Measurements from ENCODE around the gene RCSD1.

The RCSD1 gene

GRCh38 chr1:167643441-167643840 lies 13.4 kb downstream of the RCSD1 start:
- DNase-seq, result no peak

DNA sequence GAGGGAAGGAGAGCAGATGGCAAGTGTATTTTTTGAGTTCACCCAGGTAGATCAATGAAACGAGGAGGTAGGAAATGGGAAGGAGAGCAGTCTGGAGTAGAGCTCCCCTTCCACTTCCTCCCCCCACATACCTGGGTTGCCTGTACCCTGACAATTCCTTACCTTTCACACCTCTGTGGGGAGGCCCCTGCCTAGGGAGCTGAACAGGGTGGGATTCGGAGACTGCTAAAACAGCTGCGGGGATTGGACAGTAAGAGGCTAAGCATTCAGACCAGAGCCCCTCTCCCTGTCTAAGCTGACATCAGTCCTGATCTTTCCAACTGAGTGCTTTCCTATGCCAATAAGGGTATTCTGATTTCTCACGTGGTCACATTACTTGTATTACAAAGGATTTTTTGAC lies 14.5 kb downstream of the RCSD1 start:
- DNase-seq, result no peak

GRCh38 chr1:167645140-167645541 lies 15.1 kb downstream of the RCSD1 start:
- no peak for DNase-seq

DNA sequence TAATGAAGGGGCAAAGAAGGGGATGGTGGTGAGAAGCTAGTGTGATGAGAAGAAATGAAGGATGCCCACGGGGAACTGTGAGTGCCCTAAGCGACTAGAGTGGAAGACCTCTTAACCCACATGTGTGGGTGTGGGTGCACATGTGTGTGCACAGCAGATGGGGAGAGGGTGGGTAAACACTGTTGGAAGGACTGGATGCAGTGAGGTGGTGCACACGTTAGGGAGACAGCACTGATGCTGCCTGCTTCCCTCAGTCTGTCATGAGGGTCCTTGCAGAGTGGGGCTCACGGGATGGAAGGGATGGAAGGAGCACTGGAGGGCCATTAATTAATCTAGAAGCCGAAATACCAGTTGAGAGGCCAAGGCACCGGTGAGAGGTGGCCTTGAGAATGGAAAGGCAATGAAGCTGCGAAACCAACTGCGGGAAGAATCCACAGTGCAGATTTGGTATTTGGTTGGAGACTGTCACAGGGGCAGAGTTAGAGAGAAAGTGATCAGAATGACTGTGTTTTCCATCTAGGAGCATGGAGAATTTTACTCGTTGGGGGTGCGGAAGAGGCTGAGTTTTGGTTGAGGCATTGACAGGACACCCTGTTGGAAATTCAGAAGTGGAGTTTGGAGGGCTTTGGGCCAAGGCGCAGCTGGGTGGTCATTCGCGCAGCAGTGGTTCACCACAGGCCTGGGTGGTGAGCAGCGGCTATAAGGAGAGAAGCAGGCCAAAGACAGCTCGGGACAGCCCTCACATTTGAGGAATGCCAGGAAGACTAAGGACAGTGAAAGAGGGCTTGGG lies 15.8 kb downstream of the RCSD1 start:
- DNase-seq, result no peak

DNA sequence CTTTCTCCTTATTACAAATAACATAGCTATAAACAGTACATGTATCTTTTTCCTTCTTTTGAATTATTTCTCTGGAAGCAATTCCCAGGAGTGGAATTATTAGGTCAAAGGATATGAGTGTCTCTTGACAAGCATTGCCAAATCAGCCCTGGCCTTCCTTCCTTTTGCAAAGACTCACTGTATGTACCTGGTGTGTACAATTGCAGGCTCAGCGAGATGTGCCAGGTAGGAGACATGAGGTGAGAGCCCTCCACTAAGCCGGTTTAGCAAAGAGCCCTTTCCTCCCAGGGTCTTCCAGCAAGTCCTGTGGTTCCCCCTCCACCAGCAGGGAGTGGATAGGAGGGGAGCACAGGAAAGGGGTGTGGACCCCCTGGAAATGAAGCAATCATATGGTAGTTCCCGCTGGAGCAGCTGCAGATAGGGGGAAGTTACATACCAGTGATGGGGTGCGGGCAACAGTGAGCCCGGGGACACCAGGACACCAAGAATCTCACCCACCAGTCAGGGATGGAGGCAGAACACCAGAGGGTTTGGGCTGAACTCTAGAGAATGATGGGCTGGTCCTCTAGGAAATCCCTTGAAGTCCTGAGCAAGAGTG lies 18.3 kb downstream of the RCSD1 start:
- DNase-seq, result no peak

GRCh38 chr1:167648978-167649744 lies 19.1 kb downstream of the RCSD1 start:
- no peak for DNase-seq

DNA sequence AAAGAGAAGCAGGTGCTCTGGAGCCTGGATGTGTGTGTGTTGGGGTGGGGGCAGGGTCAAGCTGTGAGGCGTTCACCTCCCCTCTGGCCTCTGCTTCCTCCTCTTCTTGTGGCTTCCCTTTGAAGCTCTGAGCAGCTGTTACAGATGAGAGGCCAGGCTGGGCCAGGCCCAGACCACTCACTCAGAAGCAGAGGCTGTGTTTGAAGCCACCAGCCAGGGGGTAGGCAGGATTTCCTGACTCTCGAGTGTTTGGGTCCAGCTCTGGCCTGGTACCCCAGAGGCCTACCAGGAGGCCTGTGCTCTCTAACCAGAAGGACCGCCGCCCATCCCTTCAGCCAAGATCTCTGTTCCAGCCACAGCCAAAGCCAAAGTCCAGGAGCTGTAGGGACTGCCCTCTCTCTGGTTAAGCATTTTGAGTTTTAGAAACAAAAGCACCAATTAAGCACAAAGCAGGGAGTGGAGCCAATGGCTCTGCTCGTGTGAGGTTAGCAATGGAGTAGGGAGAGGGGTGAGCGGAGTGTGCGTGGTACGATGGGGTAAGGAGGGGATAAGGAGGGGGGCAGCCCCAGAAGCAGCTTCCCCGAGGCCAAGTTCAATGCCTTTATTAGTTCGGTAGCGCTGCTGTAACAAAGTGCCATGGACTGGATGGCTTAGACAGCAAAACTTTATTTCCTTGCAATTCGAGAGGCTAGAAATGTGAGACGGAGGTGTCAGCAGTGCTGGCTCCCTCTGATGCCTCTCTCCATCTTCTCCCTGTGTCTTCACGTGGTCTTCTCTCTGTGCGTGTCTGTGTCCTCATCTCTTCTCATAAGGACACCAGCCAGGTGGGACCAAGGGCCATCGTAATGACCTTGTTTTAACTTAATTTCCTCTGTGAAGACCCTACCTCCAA lies 20.5 kb downstream of the RCSD1 start:
- no peak for DNase-seq

- DNase-seq, result no peak
Measured at GRCh38 chr1:167651161-167651693, 21.2 kb downstream of the RCSD1 start.

GRCh38 chr1:167654975-167655575 lies 25.0 kb downstream of the RCSD1 start:
- DNase-seq, result no peak

DNA sequence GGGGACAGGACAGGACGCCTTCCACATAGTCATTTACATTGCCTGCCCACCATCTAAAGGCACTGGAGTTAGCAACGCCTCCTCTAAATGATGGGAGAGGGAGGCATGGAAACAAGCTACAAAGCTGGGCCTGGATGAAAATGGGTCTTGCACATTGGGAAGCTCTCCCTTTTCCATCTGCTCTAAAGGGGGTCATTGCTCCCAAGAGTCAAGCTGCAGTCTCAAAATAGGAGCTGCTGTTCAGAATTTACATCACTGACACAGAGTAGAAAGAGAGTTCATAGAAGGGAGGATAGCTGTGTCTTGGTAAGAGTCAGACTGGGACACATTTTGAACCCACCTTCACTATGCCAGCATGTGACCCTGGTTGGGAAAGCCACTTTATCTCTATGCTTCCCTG lies 26.6 kb downstream of the RCSD1 start:
- DNase-seq, result no peak

- DNase-seq, result no peak
Measured at GRCh38 chr1:167658574-167659328, 28.7 kb downstream of the RCSD1 start.

GRCh38 chr1:167659450-167659849 lies 29.4 kb downstream of the RCSD1 start:
- DNase-seq, result no peak

- DNase-seq, result no peak
Measured at GRCh38 chr1:167659881-167660280, 29.8 kb downstream of the RCSD1 start.

DNA sequence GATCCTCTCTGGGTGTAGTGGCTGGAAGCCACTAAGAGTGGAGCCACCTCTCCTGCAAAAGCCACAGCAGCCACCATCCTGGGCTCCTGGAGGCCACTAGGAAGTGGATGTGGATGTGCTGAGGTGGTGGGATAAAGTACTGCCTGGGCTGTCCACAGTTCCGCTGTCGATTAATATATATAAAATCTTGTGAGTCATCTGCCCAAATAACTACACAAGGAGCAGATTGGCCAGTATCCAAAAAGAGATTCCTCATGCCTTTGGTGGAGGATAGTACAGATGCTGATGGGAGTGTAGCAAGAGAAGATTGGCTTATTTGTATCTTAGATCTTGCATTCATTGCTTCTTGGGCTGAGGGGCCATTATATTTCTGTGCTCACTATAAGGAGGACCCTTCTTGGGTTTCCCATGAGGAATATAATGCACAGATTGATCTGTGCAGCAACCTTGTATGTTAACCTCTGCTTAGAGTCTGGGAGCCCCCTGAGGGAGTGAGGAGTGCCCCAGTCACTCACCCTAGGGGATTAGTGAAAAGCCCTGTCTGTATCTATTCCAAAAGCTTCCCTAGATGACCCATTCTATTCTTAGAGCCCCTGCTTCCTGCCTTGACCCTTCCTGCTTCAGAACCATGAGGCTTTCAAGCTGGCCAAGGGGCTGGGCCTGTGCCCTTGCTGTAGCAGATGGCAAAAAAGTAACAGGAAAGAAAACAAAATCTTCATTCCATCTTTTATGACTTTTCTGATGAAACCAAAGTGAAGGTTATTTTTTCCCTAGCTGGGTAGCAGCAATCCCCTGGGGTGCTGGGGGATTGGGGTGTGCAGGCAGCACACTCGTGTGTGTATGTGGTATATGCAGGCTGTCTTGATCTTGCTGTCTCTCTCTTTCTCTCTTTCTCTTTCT lies 31.7 kb downstream of the RCSD1 start:
- no peak for DNase-seq

GRCh38 chr1:167663002-167663772 lies 33.2 kb downstream of the RCSD1 start:
- DNase-seq, result no peak

DNA sequence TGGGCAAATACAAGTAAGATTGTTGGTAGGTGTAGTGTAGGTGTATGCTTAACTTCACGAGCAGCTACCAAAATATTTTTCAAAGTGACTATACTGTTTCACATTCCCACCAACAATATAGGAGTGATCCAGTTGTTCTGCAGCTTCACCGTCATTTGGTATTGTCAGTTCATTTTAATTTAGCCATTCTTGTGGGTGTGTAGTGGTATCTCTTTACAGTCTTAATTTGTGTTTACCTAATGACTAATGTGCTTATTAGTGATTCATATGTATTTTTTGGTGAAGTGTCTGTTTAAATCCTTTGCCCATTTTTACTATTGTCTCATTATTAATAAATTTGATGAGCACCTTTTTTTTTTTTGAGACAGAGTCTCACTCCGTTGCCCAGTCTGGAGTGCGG lies 35.4 kb downstream of the RCSD1 start:
- no peak for DNase-seq

- DNase-seq, result no peak
Measured at GRCh38 chr1:167666416-167666815, 36.4 kb downstream of the RCSD1 start.

DNA sequence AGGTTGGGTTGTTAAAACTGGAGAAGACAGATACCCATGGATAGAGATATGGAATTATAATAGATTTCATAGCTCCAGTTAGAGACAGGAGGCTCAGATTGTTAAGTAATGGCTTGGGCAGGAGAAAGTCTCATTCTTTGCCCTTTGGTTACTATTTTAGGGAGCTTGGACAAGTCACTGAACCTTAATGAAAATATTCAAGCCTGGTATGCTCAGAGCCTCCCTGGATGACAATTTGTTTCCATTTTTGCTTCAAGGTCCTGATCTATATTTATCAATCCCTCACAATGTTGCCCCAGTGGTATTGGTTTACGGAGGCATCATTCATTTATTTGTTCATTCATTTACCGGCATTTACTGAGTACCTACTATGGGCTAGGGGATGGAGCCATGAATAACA lies 37.5 kb downstream of the RCSD1 start:
- DNase-seq, result no peak

DNA sequence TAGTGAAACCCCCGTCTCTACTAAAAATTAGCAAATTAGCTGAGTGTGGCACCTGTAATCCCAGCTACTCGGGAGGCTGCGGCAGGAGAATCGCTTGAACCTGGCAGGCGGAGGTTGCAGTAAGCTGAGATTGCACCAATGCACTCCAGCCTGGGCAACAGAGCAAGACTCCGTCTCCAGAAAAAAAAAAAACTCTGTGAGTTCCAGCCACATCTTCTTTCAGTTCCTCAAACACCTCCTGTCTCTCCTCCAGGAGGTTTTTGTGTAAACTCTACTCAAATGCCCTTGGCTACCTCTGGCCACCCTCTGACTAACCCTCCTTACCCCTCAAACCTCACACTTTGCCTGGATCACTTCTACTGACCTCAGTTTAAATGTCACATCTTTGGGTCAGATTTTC lies 38.1 kb downstream of the RCSD1 start:
- DNase-seq, result no peak

Data from activated naive CD4-positive, alpha-beta T cell treated with anti-CD3 and anti-CD28 coated beads, Interleukin-2, amount 50 U/mL, for 16 hours (primary cell).